GM12878 (cell line): ENCODE measurements around the gene ADGRD2. TPM values are rescaled to one million over a fixed set of nuclear protein-coding genes. Genes with fewer than 3 reads are reported as not detected.

Source experiments
- ATAC-seq: fragments of 200-7000 bp; cut with Tn5 transposase; 3 replicates; pipeline ENCODE4 v1.9.1; 2020; ENCODE audit warnings: mild to moderate bottlenecking, moderate library complexity
- BruUV-seq: library from RNA; stranded (reverse); fragments of 400-500 nt; replicated peaks from 2 replicates; lab custom pipeline; 2021; lab: Mats Ljungman, UMichigan
- CTCF ChIA-PET: fragments of 300-600 bp; sonication (Branson Sonifier 250); formaldehyde crosslinking; extraction: SDS; loops from one replicate; lab custom pipeline; 2021; ENCODE audit warnings: inconsistent platforms; lab: Yijun Ruan, JAX
- POLR2A ChIA-PET: fragments of 350-600 bp; formaldehyde crosslinking; extraction: SDS; loops from one replicate; lab custom pipeline; 2021; ENCODE audit warnings: inconsistent platforms; lab: Charles Lee
- RAD21 ChIA-PET: fragments of 300-600 bp; sonication (Branson Sonifier 250); formaldehyde crosslinking; loops from one replicate; lab custom pipeline; 2023; ENCODE audit warnings: antibody characterized with exemption; ENCODE audit not compliant: unreplicated experiment; lab: Charles Lee
- SMC1A ChIA-PET: fragments of 300-600 bp; sonication (Branson Sonifier 250); formaldehyde crosslinking; loops from one replicate; lab custom pipeline; 2023; ENCODE audit not compliant: unreplicated experiment, uncharacterized antibody; lab: Charles Lee
- DNase-seq: peaks from one replicate; pipeline ENCODE4 v3.0.0-alpha.2; 2011; ENCODE audit warnings: low read depth, low spot score
- FAIRE-seq: peaks from 3 replicates; lab custom pipeline; 2011; peaks lifted over from hg19 to GRCh38; lab: Jason Lieb, UNC
- H2AFZ ChIP-seq: 2 replicates; pipeline ENCODE4 v1.6.0; 2011; ENCODE audit warnings: low read depth, low read length, control low read depth; ENCODE audit not compliant: control insufficient read depth
- H3K27ac ChIP-seq: 2 replicates; pipeline ENCODE4 v1.5.1; 2011; ENCODE audit warnings: control low read depth; ENCODE audit not compliant: control insufficient read depth, insufficient read depth
- H3K27me3 ChIP-seq, 2 experiments: replicated peaks in 1 of 2; 2 replicates each; pipeline versions ENCODE4 v1.6.0 to v1.6.1; 2011; ENCODE audit warnings: low read length in 1 of 2; ENCODE audit not compliant: control insufficient read depth in 2 of 2, insufficient read depth in 2 of 2
- H3K36me3 ChIP-seq, 2 experiments: 2 replicates each; pipeline ENCODE4 v1.5.1; 2011; ENCODE audit warnings: low read length in 1 of 2; ENCODE audit not compliant: control insufficient read depth in 2 of 2, insufficient read depth in 2 of 2
- H3K4me1 ChIP-seq: 2 replicates; pipeline ENCODE4 v1.6.1; 2011; ENCODE audit warnings: mild to moderate bottlenecking, low read length, moderate library complexity, mixed read lengths; ENCODE audit not compliant: control insufficient read depth, insufficient read depth
- H3K4me2 ChIP-seq: 2 replicates; pipeline ENCODE4 v1.6.0; 2011; ENCODE audit warnings: control low read depth; ENCODE audit not compliant: control insufficient read depth, insufficient read depth
- H3K4me3 ChIP-seq: fragments of 200-600 bp; sonication (generic); 2 replicates; pipeline ENCODE4 v1.5.1; 2016
- H3K79me2 ChIP-seq: 2 replicates; pipeline ENCODE4 v1.6.0; 2011; ENCODE audit warnings: low read length; ENCODE audit not compliant: control insufficient read depth, insufficient read depth
- H3K9ac ChIP-seq: 2 replicates; pipeline ENCODE4 v1.8.0; 2011; ENCODE audit warnings: low read length, control low read depth, mixed read lengths; ENCODE audit not compliant: control insufficient read depth, insufficient read depth
- H3K9me3 ChIP-seq: replicated peaks from 3 replicates; pipeline ENCODE4 v1.5.1; 2011; ENCODE audit warnings: mild to moderate bottlenecking, low read length; ENCODE audit not compliant: control insufficient read depth, insufficient read depth
- H4K20me1 ChIP-seq: 2 replicates; pipeline ENCODE4 v1.6.0; 2011; ENCODE audit not compliant: control insufficient read depth, insufficient read depth
- BHLHE40 ChIP-seq, 2 experiments: fragments of 450-650 bp in 1 of 2; IDR thresholded peaks; 2 replicates each; pipeline ENCODE4 v1.6.1; 2011 to 2017; ENCODE audit warnings: low read depth in 2 of 2, borderline replicate concordance in 1 of 2, improper control_type of control experiment in 1 of 2, low read length in 1 of 2, mild to moderate bottlenecking in 1 of 2
- CBFB ChIP-seq: IDR thresholded peaks from 2 replicates; pipeline ENCODE4 v1.6.1; 2016; ENCODE audit warnings: antibody characterized with exemption, low read depth
- CEBPZ ChIP-seq: fragments of 150-350 bp; IDR thresholded peaks from 2 replicates; pipeline ENCODE4 v1.6.1; 2016; ENCODE audit warnings: low read depth, low read length
- CHD2 ChIP-seq: IDR thresholded peaks from 2 replicates; pipeline ENCODE4 v1.6.1; 2011; ENCODE audit warnings: low read depth, low read length, improper control_type of control experiment, borderline replicate concordance
- CUX1 ChIP-seq: IDR thresholded peaks from 2 replicates; pipeline ENCODE4 v1.6.1; 2012; ENCODE audit warnings: improper control_type of control experiment, low read depth, low read length; ENCODE audit not compliant: insufficient replicate concordance
- RFX5 ChIP-seq: IDR thresholded peaks from 2 replicates; pipeline ENCODE4 v1.6.1; 2011; ENCODE audit warnings: low read depth, low read length, improper control_type of control experiment
- SPI1 ChIP-seq: IDR thresholded peaks from 2 replicates; pipeline ENCODE4 v1.6.1; 2011; ENCODE audit warnings: low read depth, mild to moderate bottlenecking, low read length, moderate library complexity, borderline replicate concordance; ENCODE audit not compliant: insufficient read depth
- ZNF622 ChIP-seq: fragments of 450-650 bp; IDR thresholded peaks from 2 replicates; pipeline ENCODE4 v1.6.1; 2017; ENCODE audit warnings: mild to moderate bottlenecking, inconsistent platforms
- WGBS: methylation state at CpG from one replicate; pipeline ENCODE4 v1.1.6; 2016; ENCODE audit warnings: low lambda C conversion rate; ENCODE audit not compliant: insufficient replicate concordance, insufficient coverage; ENCODE audit errors: missing lambda C conversion rate; 5-methylcytosine and 5-hydroxymethylcytosine counted together
- in situ Hi-C: fragments of 300-500 bp; cut with MboI; formaldehyde crosslinking; loops from 9 replicates; pipeline ENCODE4 v1.14.3; 2018; ENCODE audit warnings: mixed read lengths
- intact Hi-C: fragments of 100-400 bp; cut with micrococcal nuclease; formaldehyde crosslinking; loops from one replicate; pipeline ENCODE4 v1.14.2; 2022; ENCODE audit not compliant: unreplicated experiment
- polyA plus RNA-seq, 11 experiments: library from polyadenylated mRNA; depleted of rRNA in 4 of 11; unstranded in 6 of 11; stranded (reverse) in 5 of 11; fragments of >200 nt; fragmentation: Nextera tagmentation in 4 of 11; fragmentation: Illumina TruSeq in 1 of 11; extraction: Ambion mirVana in 4 of 11; extraction: Trizol in 1 of 11; gene quantifications; 1 replicate in 1 of 11; 2 replicates in 10 of 11; pipeline versions ENCODE4 v1.2.1 to v1.2.3, GENCODE V29; 2011 to 2016; ENCODE audit warnings: inconsistent platforms in 2 of 11, missing spikeins in 2 of 11, low read depth in 1 of 11
- total RNA-seq, 4 experiments: library from RNA; depleted of rRNA in 3 of 4; stranded (reverse); fragments of >200 nt in 3 of 4; fragmentation: Illumina TruSeq in 1 of 4; extraction: Trizol in 1 of 4; gene quantifications; 2 replicates each; pipeline versions ENCODE4 v1.2.1 to v1.2.3, GENCODE V29; 2013 to 2021

ADGRD2 gene
- total and polyA plus RNA-seq, 10 of the 15 experiments (the other 5 are each of a cell fraction or from before 2014, with no cell fraction given) = not detected

- no peak for TF ChIP-seq CUX1
- TF ChIP-seq, all 136 proteins: peak for 0
Observed at GRCh38 chr9:124512806-124513204, 62.6 kb downstream of the ADGRD2 start (continued).

- intact Hi-C loops (no loop called here), in situ Hi-C loops (no loop called here)
- Histone ChIP-seq H3K36me3 (no peaks in the 10 kb centered on the region), H3K27ac (no peak overlapping the region), H3K4me3 (no peak overlapping the region), H3K9me3 (no peaks in the 10 kb centered on the region), H3K79me2 (no peaks in the 10 kb centered on the region)
- no peak for FAIRE-seq
- TF ChIP-seq SPI1 = no peak
- TF ChIP-seq BHLHE40 (IDR thresholded peaks at IDR 0.05; ENCODE audit: borderline replicate concordance in 1 of 2, low read depth in 2 of 2, low read length in 1 of 2) = no peak
- no peak for TF ChIP-seq ZNF622
- TF ChIP-seq RFX5 = no peak
- no peak for TF ChIP-seq CHD2
- no peak for TF ChIP-seq CBFB
- no peak for TF ChIP-seq CEBPZ
- TF ChIP-seq, all 136 proteins: peak for 0
- H3K9ac ChIP-seq = no peak overlapping the region
- no TSS peak for BruUV-seq
- CTCF ChIA-PET = interaction anchor here (0.6 kb wide), 1 partner anchor 23 kb away, joined by 3 read pairs; no protein-coding TSS in a partner anchor
- ATAC-seq = peak; percentile 16
- no peak overlapping the region for H3K4me2 ChIP-seq
- no peaks in the 10 kb centered on the region for H4K20me1 ChIP-seq
- POLR2A ChIA-PET = no interaction called here
- H3K4me1 ChIP-seq = no peaks in the 10 kb centered on the region
- WGBS = 19% methylated on average over 5 of the region's 5 CpGs
- RAD21 ChIA-PET = no interaction called here
- SMC1A ChIA-PET = no interaction called here
- H2AFZ ChIP-seq = no peak overlapping the region
- no peak for DNase-seq
- no peaks in the 10 kb centered on the region for H3K27me3 ChIP-seq
Observed at GRCh38 chr9:124513376-124513994, 63.2 kb downstream of the ADGRD2 start.
